ENCODE data around the gene CT47A1.
"Not testable (repeated sequence)": the region's sequence is repeated elsewhere in the genome, so short reads cannot be mapped to it uniquely, and the experiment has no call there.

The CT47A1 gene

GRCh38 chrX:121008920-121009319 lies 23.4 kb upstream of the CT47A1 start:
- TF ChIP-seq EZH2phosphoT487 (IDR thresholded peaks at IDR 0.05; ENCODE audit: low read depth), result no peak
- TF ChIP-seq CTCF (IDR thresholded peaks at IDR 0.05; ENCODE audit: low read depth, low read length), result no peak
- Histone ChIP-seq H3K27me3 (ENCODE audit: low read depth, low read length) (no peaks in the 10 kb centered on the region), H3K4me1 (ENCODE audit: low read length) (no peaks in the 10 kb centered on the region), H3K4me3 (ENCODE audit: low read length) (no peak overlapping the region), H3K79me2 (ENCODE audit: low read length) (no peaks in the 10 kb centered on the region), H4K20me1 (ENCODE audit: insufficient read depth, low read length) (no peaks in the 10 kb centered on the region), H3K9ac (ENCODE audit: low read length) (no peak overlapping the region), H3K27ac (ENCODE audit: low read length) (no peak overlapping the region), H2AFZ (ENCODE audit: low read depth, low read length) (no peak overlapping the region), H3K36me3 (replicated peaks; ENCODE audit: low read depth, low read length) (no peaks in the 10 kb centered on the region), H3K4me2 (ENCODE audit: low read length) (no peak overlapping the region), H3K9me3 (ENCODE audit: insufficient read depth, low read length) (no peaks in the 10 kb centered on the region)

GRCh38 chrX:121000589-121000988 lies 15.0 kb upstream of the CT47A1 start:
- H3K36me3 ChIP-seq (replicated peaks; ENCODE audit: low read depth, low read length), result no peaks in the 10 kb centered on the region
- H3K79me2 ChIP-seq (ENCODE audit: low read length), result no peaks in the 10 kb centered on the region
- no peaks in the 10 kb centered on the region for H4K20me1 ChIP-seq (ENCODE audit: insufficient read depth, low read length)
- TF ChIP-seq CTCF (IDR thresholded peaks at IDR 0.05; ENCODE audit: low read depth, low read length) (peak; percentile 55), EZH2phosphoT487 (IDR thresholded peaks at IDR 0.05; ENCODE audit: low read depth) (no peak)
- no peak overlapping the region for H2AFZ ChIP-seq (ENCODE audit: low read depth, low read length)
- H3K4me2 ChIP-seq (ENCODE audit: low read length), result no peak overlapping the region
- no peaks in the 10 kb centered on the region for H3K9me3 ChIP-seq (ENCODE audit: insufficient read depth, low read length)
- H3K27ac ChIP-seq (ENCODE audit: low read length), result no peak overlapping the region
- no peaks in the 10 kb centered on the region for H3K27me3 ChIP-seq (ENCODE audit: low read depth, low read length)
- no peak overlapping the region for H3K9ac ChIP-seq (ENCODE audit: low read length)
- H3K4me3 ChIP-seq (ENCODE audit: low read length), result no peak overlapping the region
- H3K4me1 ChIP-seq (ENCODE audit: low read length), result peaks cover 17% of the 10 kb centered on the region

GRCh38 chrX:120999413-120999812 lies 13.9 kb upstream of the CT47A1 start:
- peaks cover 17% of the 10 kb centered on the region for H3K4me1 ChIP-seq (ENCODE audit: low read length)
- TF ChIP-seq CTCF (IDR thresholded peaks at IDR 0.05; ENCODE audit: low read depth, low read length) (no peak), EZH2phosphoT487 (IDR thresholded peaks at IDR 0.05; ENCODE audit: low read depth) (no peak)
- H3K27me3 ChIP-seq (ENCODE audit: low read depth, low read length), result no peaks in the 10 kb centered on the region
- no peak overlapping the region for H3K27ac ChIP-seq (ENCODE audit: low read length)
- no peaks in the 10 kb centered on the region for H4K20me1 ChIP-seq (ENCODE audit: insufficient read depth, low read length)
- 0 out of 2 replicates have a peak overlapping the region, but pooled peaks have one; percentile 69 for H2AFZ ChIP-seq (ENCODE audit: low read depth, low read length)
- H3K36me3 ChIP-seq (replicated peaks; ENCODE audit: low read depth, low read length), result no peaks in the 10 kb centered on the region
- H3K9me3 ChIP-seq (ENCODE audit: insufficient read depth, low read length), result no peaks in the 10 kb centered on the region
- peak overlapping the region; percentile 59 for H3K4me2 ChIP-seq (ENCODE audit: low read length)
- 0 out of 2 replicates have a peak overlapping the region, but pooled peaks have one; percentile 19 for H3K9ac ChIP-seq (ENCODE audit: low read length)
- H3K79me2 ChIP-seq (ENCODE audit: low read length), result no peaks in the 10 kb centered on the region
- H3K4me3 ChIP-seq (ENCODE audit: low read length), result peak overlapping the region; percentile 23

GRCh38 chrX:120956500-120956899 lies 29.1 kb downstream of the CT47A1 start, which contains the start of gene CT47A7:
Gene CT47A7 (minus strand): TSS chrX:120956600. CDS start chrX:120956345, 255 bp downstream.
- H3K4me1 ChIP-seq (ENCODE audit: low read length); H3K9ac ChIP-seq (ENCODE audit: low read length); H3K4me2 ChIP-seq (ENCODE audit: low read length); H4K20me1 ChIP-seq (ENCODE audit: insufficient read depth, low read length); H3K36me3 ChIP-seq (replicated peaks; ENCODE audit: low read depth, low read length); H3K4me3 ChIP-seq (ENCODE audit: low read length); H3K9me3 ChIP-seq (ENCODE audit: insufficient read depth, low read length); H2AFZ ChIP-seq (ENCODE audit: low read depth, low read length); H3K27me3 ChIP-seq (ENCODE audit: low read depth, low read length); H3K27ac ChIP-seq (ENCODE audit: low read length); H3K79me2 ChIP-seq (ENCODE audit: low read length): not testable (repeated sequence)

Data from OCI-LY3 (cell line).